HG03571 (cell line): ENCODE measurements around the gene MAMDC4.
"Not testable (repeated sequence)": the region's sequence is repeated elsewhere in the genome, so short reads cannot be mapped to it uniquely, and the experiment has no call there.

Experiments used
- ATAC-seq: cut with Tn5 transposase; IDR thresholded peaks from one replicate; pipeline ENCODE4 v1.9.1; 2021; ENCODE audit not compliant: unreplicated experiment

MAMDC4 gene

GRCh38 chr9:136860529-136860928 is 8.4 kb downstream of the MAMDC4 start:
- no peak for ATAC-seq

GRCh38 chr9:136860933-136861873 is 9.1 kb downstream of the MAMDC4 start:
- ATAC-seq, result no peak

GRCh38 chr9:136861874-136862457 is 9.8 kb downstream of the MAMDC4 start:
- no peak for ATAC-seq

GRCh38 chr9:136862849-136863622 is 10.9 kb downstream of the MAMDC4 start:
- ATAC-seq, result no peak

GRCh38 chr9:136863623-136864273 is 11.6 kb downstream of the MAMDC4 start:
- ATAC-seq, result no peak

GRCh38 chr9:136865041-136865767 is 13.1 kb downstream of the MAMDC4 start:
- no peak for ATAC-seq

GRCh38 chr9:136865768-136866103 is 13.6 kb downstream of the MAMDC4 start:
- ATAC-seq, result no peak

- not testable (repeated sequence) for ATAC-seq
Measured at GRCh38 chr9:136866898-136867421, 14.8 kb downstream of the MAMDC4 start.

GRCh38 chr9:136867480-136867879 is 15.3 kb downstream of the MAMDC4 start:
- ATAC-seq, result no peak

GRCh38 chr9:136867917-136868316 is 15.8 kb downstream of the MAMDC4 start:
- no peak for ATAC-seq

- no peak for ATAC-seq
Measured at GRCh38 chr9:136868644-136869043, 16.5 kb downstream of the MAMDC4 start.

GRCh38 chr9:136869611-136870010 is 17.5 kb downstream of the MAMDC4 start:
- not testable (repeated sequence) for ATAC-seq

GRCh38 chr9:136875155-136875554 is 23.0 kb downstream of the MAMDC4 start:
- ATAC-seq, result no peak

- ATAC-seq, result no peak
Measured at GRCh38 chr9:136876476-136876875, 24.3 kb downstream of the MAMDC4 start.

GRCh38 chr9:136880651-136881050 is 28.5 kb downstream of the MAMDC4 start:
- no peak for ATAC-seq

- ATAC-seq, result no peak
Measured at GRCh38 chr9:136881691-136882108, 29.6 kb downstream of the MAMDC4 start.

- ATAC-seq, result no peak
Measured at GRCh38 chr9:136882109-136882946, 30.2 kb downstream of the MAMDC4 start.

- ATAC-seq, result not testable (repeated sequence)
Measured at GRCh38 chr9:136882947-136883283, 30.8 kb downstream of the MAMDC4 start.

- ATAC-seq, result not testable (repeated sequence)
Measured at GRCh38 chr9:136883670-136884069, 31.5 kb downstream of the MAMDC4 start.
